Activated T-helper 2 cell treated with anti-CD3 and anti-CD28 coated beads, Interferon-gamma antibody, Interleukin-2, Interleukin-4, amounts not matched to agents 10 μg/mL and 5 μg/mL and 100 μg/mL, durations not matched to agents 14 hours and 24 hours and 36 hours (primary cell): ENCODE data around the gene MRPL32. TPM values are rescaled to one million over a fixed set of nuclear protein-coding genes. Genes with fewer than 3 reads are reported as not detected.

Source experiments
- DNase-seq: peaks from one replicate; pipeline ENCODE4 v3.0.0; 2021; ENCODE audit warnings: low spot score
- H3K27ac Mint-ChIP-seq: one replicate; pipeline ENCODE4 v1.8.0; 2021; ENCODE audit warnings: mixed read lengths
- H3K27me3 Mint-ChIP-seq: one replicate; pipeline ENCODE4 v1.8.0; 2021; ENCODE audit warnings: low read depth, mixed read lengths
- H3K36me3 Mint-ChIP-seq: one replicate; pipeline ENCODE4 v1.8.0; 2021; ENCODE audit warnings: low read depth, mixed read lengths
- H3K4me1 Mint-ChIP-seq: one replicate; pipeline ENCODE4 v1.8.0; 2021; ENCODE audit warnings: low read depth, mixed read lengths
- H3K4me3 Mint-ChIP-seq: one replicate; pipeline ENCODE4 v1.8.0; 2021; ENCODE audit warnings: low read depth, mild to moderate bottlenecking, moderate library complexity, mixed read lengths
- H3K9me3 Mint-ChIP-seq: one replicate; pipeline ENCODE4 v1.8.0; 2021; ENCODE audit warnings: mixed read lengths
- intact Hi-C: fragments of 100-400 bp; cut with micrococcal nuclease; formaldehyde crosslinking; loops from one replicate; pipeline ENCODE4 v1.15.1; 2023
- total RNA-seq: library from RNA; stranded (reverse); gene quantifications from 2 replicates; pipeline ENCODE4 v1.2.3, GENCODE V29; 2022

The MRPL32 gene
- total RNA-seq, 1 donor from 2014 or later = 70.0 TPM

GRCh38 chr7:42931447-42931833 is 736 bp upstream of the MRPL32 start:
- peaks cover 58% of the 10 kb centered on the region for H3K4me1 Mint-ChIP-seq
- peak overlapping the region; percentile 100 for H3K4me3 Mint-ChIP-seq
- H3K27me3 Mint-ChIP-seq = no peaks in the 10 kb centered on the region
- intact Hi-C loops = loop anchor here (5.0 to 10.0 kb wide), 3 partner anchors 64 to 723 kb away; no protein-coding TSS in a partner anchor
- H3K36me3 Mint-ChIP-seq = peaks cover 72% of the 10 kb centered on the region
- no peak for DNase-seq
- peak overlapping the region; percentile 99 for H3K27ac Mint-ChIP-seq
- no peaks in the 10 kb centered on the region for H3K9me3 Mint-ChIP-seq

- H3K36me3 Mint-ChIP-seq = peaks cover 69% of the 10 kb centered on the region
- DNase-seq = no peak
- H3K27me3 Mint-ChIP-seq = no peaks in the 10 kb centered on the region
- intact Hi-C loops = loop anchor here (1.0 to 10.0 kb wide), 5 partner anchors 21 to 906 kb away; partner anchors contain the start of gene C7orf25
- no peaks in the 10 kb centered on the region for H3K9me3 Mint-ChIP-seq
- peaks cover 48% of the 10 kb centered on the region for H3K4me1 Mint-ChIP-seq
- H3K4me3 Mint-ChIP-seq = peak overlapping the region; percentile 100
- peak overlapping the region; percentile 99 for H3K27ac Mint-ChIP-seq
These were observed 825 bp downstream of the MRPL32 start for GRCh38 chr7:42932811-42933591.

- Mint-ChIP-seq H3K4me1 (peaks cover 39% of the 10 kb centered on the region), H3K4me3 (peak overlapping the region; percentile 100)
These were observed 2.1 kb downstream of the MRPL32 start for GRCh38 chr7:42934291-42934690.

GRCh38 chr7:42935861-42936260 is 3.7 kb downstream of the MRPL32 start:
- Mint-ChIP-seq H3K9me3 (no peaks in the 10 kb centered on the region), H3K27me3 (no peaks in the 10 kb centered on the region), H3K4me1 (peaks cover 38% of the 10 kb centered on the region), H3K27ac (no peak overlapping the region), H3K36me3 (peaks cover 66% of the 10 kb centered on the region), H3K4me3 (no peak overlapping the region)
- no peak for DNase-seq
- intact Hi-C loops = loop anchor here (10.0 kb wide), 1 partner anchor 719 kb away; no protein-coding TSS in a partner anchor

More at GRCh38 chr7:42934291-42934690, 2.1 kb downstream of the MRPL32 start:
- Mint-ChIP-seq H3K27me3 (no peaks in the 10 kb centered on the region), H3K9me3 (no peaks in the 10 kb centered on the region), H3K36me3 (peaks cover 69% of the 10 kb centered on the region), H3K27ac (peak overlapping the region; percentile 21)
- no peak for DNase-seq
- intact Hi-C loops = loop anchor here (5.0 to 10.0 kb wide), 3 partner anchors 67 to 721 kb away; no protein-coding TSS in a partner anchor

- Mint-ChIP-seq H3K4me1 (peaks cover 25% of the 10 kb centered on the region), H3K27me3 (no peaks in the 10 kb centered on the region), H3K27ac (peak overlapping the region; percentile 54), H3K4me3 (no peak overlapping the region), H3K9me3 (no peaks in the 10 kb centered on the region), H3K36me3 (peaks cover 50% of the 10 kb centered on the region)
- intact Hi-C loops = loop anchor here (5.0 to 10.0 kb wide), 3 partner anchors 135 to 715 kb away; no protein-coding TSS in a partner anchor
- DNase-seq = no peak
These were observed 7.5 kb downstream of the MRPL32 start for GRCh38 chr7:42939457-42940240.

GRCh38 chr7:42940985-42941847 is 9.0 kb downstream of the MRPL32 start:
- intact Hi-C loops = loop anchor here (1.0 to 10.0 kb wide), 4 partner anchors 134 to 501 kb away; no protein-coding TSS in a partner anchor
- H3K9me3 Mint-ChIP-seq = no peaks in the 10 kb centered on the region
- H3K27ac Mint-ChIP-seq = no peak overlapping the region

GRCh38 chr7:42945821-42946626 is 13.8 kb downstream of the MRPL32 start:
- peak; percentile 31 for DNase-seq
- Mint-ChIP-seq H3K36me3 (peaks cover under 1% of the 10 kb centered on the region), H3K27me3 (no peaks in the 10 kb centered on the region), H3K4me3 (peak overlapping the region; percentile 73), H3K27ac (peak overlapping the region; percentile 84), H3K4me1 (peaks cover 15% of the 10 kb centered on the region), H3K9me3 (no peaks in the 10 kb centered on the region)
- intact Hi-C loops = loop anchor here (1.0 to 10.0 kb wide), 2 partner anchors 129 to 315 kb away; no protein-coding TSS in a partner anchor

More at GRCh38 chr7:42940985-42941847, 9.0 kb downstream of the MRPL32 start:
- DNase-seq = peak; percentile 62
- Mint-ChIP-seq H3K4me3 (no peak overlapping the region), H3K4me1 (peaks cover 21% of the 10 kb centered on the region), H3K36me3 (peaks cover 34% of the 10 kb centered on the region), H3K27me3 (no peaks in the 10 kb centered on the region)

GRCh38 chr7:42946627-42946950 is 14.4 kb downstream of the MRPL32 start:
- peak overlapping the region; percentile 84 for H3K27ac Mint-ChIP-seq
- H3K9me3 Mint-ChIP-seq = no peaks in the 10 kb centered on the region
- no peak overlapping the region for H3K4me3 Mint-ChIP-seq
- no peaks in the 10 kb centered on the region for H3K36me3 Mint-ChIP-seq
- H3K27me3 Mint-ChIP-seq = no peaks in the 10 kb centered on the region
- intact Hi-C loops = loop anchor here (10.0 kb wide), 1 partner anchor 128 kb away; no protein-coding TSS in a partner anchor
- no peak for DNase-seq
- H3K4me1 Mint-ChIP-seq = peaks cover 15% of the 10 kb centered on the region

- no peak for DNase-seq
- H3K4me1 Mint-ChIP-seq = peaks cover 15% of the 10 kb centered on the region
- H3K27me3 Mint-ChIP-seq = no peaks in the 10 kb centered on the region
- intact Hi-C loops = loop anchor here (10.0 kb wide), 1 partner anchor 127 kb away; no protein-coding TSS in a partner anchor
- no peaks in the 10 kb centered on the region for H3K9me3 Mint-ChIP-seq
- H3K27ac Mint-ChIP-seq = no peak overlapping the region
- H3K36me3 Mint-ChIP-seq = no peaks in the 10 kb centered on the region
- H3K4me3 Mint-ChIP-seq = no peak overlapping the region
These were observed 15.3 kb downstream of the MRPL32 start for GRCh38 chr7:42947521-42947920.

- Mint-ChIP-seq H3K27ac (no peak overlapping the region), H3K9me3 (peaks cover 5% of the 10 kb centered on the region)
- DNase-seq = no peak
These were observed 18.2 kb downstream of the MRPL32 start for GRCh38 chr7:42950417-42950816.

GRCh38 chr7:42952328-42952727 is 20.2 kb downstream of the MRPL32 start:
- no peak for DNase-seq
- Mint-ChIP-seq H3K4me3 (no peak overlapping the region), H3K27me3 (no peaks in the 10 kb centered on the region), H3K9me3 (peaks cover 16% of the 10 kb centered on the region), H3K4me1 (peaks cover 2% of the 10 kb centered on the region), H3K27ac (no peak overlapping the region), H3K36me3 (no peaks in the 10 kb centered on the region)
- intact Hi-C loops = no loop called here

More at GRCh38 chr7:42950417-42950816, 18.2 kb downstream of the MRPL32 start:
- intact Hi-C loops = no loop called here
- no peaks in the 10 kb centered on the region for H3K27me3 Mint-ChIP-seq
- no peaks in the 10 kb centered on the region for H3K36me3 Mint-ChIP-seq
- H3K4me1 Mint-ChIP-seq = peaks cover 15% of the 10 kb centered on the region
- no peak overlapping the region for H3K4me3 Mint-ChIP-seq
